Thyroid gland (tissue), 4 donors: ENCODE results near the gene RGS9.
"Not testable (repeated sequence)": the region's sequence is repeated elsewhere in the genome, so short reads cannot be mapped to it uniquely, and the experiment has no call there.

ENCODE experiments used
- CTCF ChIP-seq, 6 experiments: fragments of 200-600 bp in 3 of 6; fragments of 450-650 bp in 3 of 6; sonication (generic) in 3 of 6; IDR thresholded peaks; one replicate each; pipeline ENCODE4 v1.5.1; 2016 to 2019; ENCODE audit warnings: antibody characterized with exemption in 6 of 6, mild to moderate bottlenecking in 2 of 6, inconsistent platforms in 1 of 6, moderate library complexity in 1 of 6
- POLR2A ChIP-seq, 2 donors: fragments of 450-650 bp; IDR thresholded peaks; one replicate each; pipeline ENCODE4 v1.6.1; 2017; ENCODE audit warnings: antibody characterized with exemption in 2 of 2, mild to moderate bottlenecking in 2 of 2, moderate library complexity in 1 of 2

- not testable (repeated sequence) for TF ChIP-seq POLR2A, CTCF (IDR thresholded peaks at IDR 0.05)
Observed at GRCh38 chr17:65092721-65093356, 44.3 kb upstream of the RGS9 start.
